SK-N-SH (cell line): ENCODE results near the gene BMP4. TPM values are rescaled to one million over a fixed set of nuclear protein-coding genes. Genes with fewer than 3 reads are reported as not detected.

ENCODE experiments used
- CTCF ChIA-PET: fragments of 300-600, 350-600 bp; formaldehyde crosslinking; extraction: SDS; loops from one replicate; lab custom pipeline; 2021; lab: Yijun Ruan, JAX
- POLR2A ChIA-PET: fragments of 350-600 bp; sonication (Branson Sonifier 250); formaldehyde crosslinking; extraction: SDS; loops from one replicate; lab custom pipeline; 2020; ENCODE audit warnings: antibody characterized with exemption, inconsistent platforms; lab: Yijun Ruan, JAX
- DNase-seq: peaks from one replicate; pipeline ENCODE4 v3.0.0; 2012
- H2AFZ ChIP-seq: fragments of 200-600 bp; sonication (generic); 2 replicates; pipeline ENCODE4 v1.8.1; 2016; ENCODE audit warnings: antibody characterized with exemption, mild to moderate bottlenecking, low read depth
- H3F3A ChIP-seq: fragments of 200-600 bp; sonication (generic); replicated peaks from 2 replicates; pipeline ENCODE3; 2016; ENCODE audit warnings: antibody characterized with exemption, mild to moderate bottlenecking; ENCODE audit not compliant: insufficient read depth
- H3K27ac ChIP-seq, 2 experiments: fragments of 200-500 bp in 1 of 2; fragments of 200-600 bp in 1 of 2; sonication (Bioruptor generic) in 1 of 2; sonication (generic), shearing (Covaris generic) in 1 of 2; 2 replicates each; pipeline versions ENCODE4 v1.5.1 to v1.6.1; 2014 to 2016; ENCODE audit warnings: low read depth in 2 of 2, inconsistent platforms in 1 of 2, low read length in 1 of 2, mild to moderate bottlenecking in 1 of 2, mixed read lengths in 1 of 2
- H3K27me3 ChIP-seq: fragments of 200-600 bp; sonication (generic), shearing (Covaris generic); 2 replicates; pipeline ENCODE4 v1.6.1; 2016; ENCODE audit warnings: mixed run types; ENCODE audit not compliant: insufficient read depth
- H3K36me3 ChIP-seq, 2 experiments: fragments of 200-500 bp in 1 of 2; fragments of 200-600 bp in 1 of 2; sonication (Bioruptor generic) in 1 of 2; sonication (generic) in 1 of 2; replicated peaks in 1 of 2; 2 replicates each; pipeline versions ENCODE3 to v1.5.1; 2014 to 2016; ENCODE audit warnings: low read length in 1 of 2, mild to moderate bottlenecking in 1 of 2; ENCODE audit not compliant: insufficient read depth in 2 of 2, control insufficient read depth in 1 of 2
- H3K4me1 ChIP-seq, 2 experiments: fragments of 200-500 bp in 1 of 2; fragments of 200-600 bp in 1 of 2; sonication (Bioruptor generic) in 1 of 2; sonication (generic), shearing (Covaris generic) in 1 of 2; 2 replicates each; pipeline versions ENCODE4 v1.5.1 to v1.6.1; 2014 to 2016; ENCODE audit warnings: low read depth in 1 of 2, low read length in 1 of 2, mixed run types in 1 of 2; ENCODE audit not compliant: insufficient read depth in 2 of 2, control insufficient read depth in 1 of 2
- H3K4me2 ChIP-seq: fragments of 200-600 bp; sonication (generic), shearing (Covaris generic); 2 replicates; pipeline ENCODE4 v1.6.1; 2017; ENCODE audit warnings: mixed run types
- H3K4me3 ChIP-seq, 2 experiments: fragments of 200-500 bp in 1 of 2; fragments of 200-600 bp in 1 of 2; sonication (Bioruptor generic) in 1 of 2; sonication (generic), shearing (Covaris generic) in 1 of 2; 2 replicates each; pipeline versions ENCODE4 v1.5.1 to v1.8.1; 2014 to 2016; ENCODE audit warnings: low read depth in 2 of 2, inconsistent platforms in 1 of 2, low read length in 1 of 2, mild to moderate bottlenecking in 1 of 2, mixed read lengths in 1 of 2, moderate library complexity in 1 of 2
- H3K79me2 ChIP-seq: fragments of 200-600 bp; sonication (generic); 2 replicates; pipeline ENCODE4 v1.8.1; 2017; ENCODE audit warnings: mild to moderate bottlenecking; ENCODE audit not compliant: insufficient read depth
- H3K9ac ChIP-seq: fragments of 200-600 bp; sonication (generic); 2 replicates; pipeline ENCODE4 v1.6.1; 2017; ENCODE audit warnings: mixed run types
- H3K9me2 ChIP-seq: fragments of 200-600 bp; sonication (generic); 2 replicates; pipeline ENCODE4 v1.6.1; 2017; ENCODE audit warnings: mixed run types
- H3K9me3 ChIP-seq: fragments of 200-600 bp; sonication (generic); 2 replicates; pipeline ENCODE4 v1.6.1; 2017; ENCODE audit warnings: mixed run types, mild to moderate bottlenecking, moderate library complexity
- H4K20me1 ChIP-seq: fragments of 200-600 bp; sonication (generic); 2 replicates; pipeline ENCODE4 v1.6.1; 2017; ENCODE audit warnings: mild to moderate bottlenecking, mixed run types; ENCODE audit not compliant: insufficient read depth
- ELF1 ChIP-seq: IDR thresholded peaks from 2 replicates; pipeline ENCODE4 v1.4.0; 2012
- EZH2phosphoT487 ChIP-seq: fragments of 200-600 bp; sonication (generic); IDR thresholded peaks from 2 replicates; pipeline ENCODE4 v1.6.1; 2017; ENCODE audit warnings: low read depth, mixed run types, mild to moderate bottlenecking, antibody characterized with exemption, moderate library complexity, borderline replicate concordance
- JUND ChIP-seq: IDR thresholded peaks from 2 replicates; pipeline ENCODE4 v1.4.0; 2012
- MEF2A ChIP-seq: IDR thresholded peaks from 2 replicates; pipeline ENCODE4 v1.4.0; 2012; ENCODE audit warnings: low read depth, borderline replicate concordance
- NRF1 ChIP-seq: IDR thresholded peaks from 2 replicates; pipeline ENCODE4 v1.6.1; 2012; ENCODE audit warnings: low read depth, mild to moderate bottlenecking, low read length
- RAD21 ChIP-seq: IDR thresholded peaks from 2 replicates; pipeline ENCODE4 v1.6.1; 2012; ENCODE audit warnings: mild to moderate bottlenecking, low read length
- WGBS: methylation state at CpG from one replicate; pipeline ENCODE4 v1.1.6; 2017; ENCODE audit warnings: low lambda C conversion rate; 5-methylcytosine and 5-hydroxymethylcytosine counted together
- polyA plus RNA-seq, 3 experiments: library from polyadenylated mRNA; depleted of rRNA; stranded (reverse); fragments of >200 nt; gene quantifications; 2 replicates each; pipeline ENCODE4 v1.2.3, GENCODE V29; 2012
- TF ChIP-seq, protein P1 (sequence below): IDR thresholded peaks from 2 replicates; pipeline ENCODE4 v1.4.0; 2012; ENCODE audit warnings: low read depth, borderline replicate concordance

Gene BMP4
- polyA plus RNA-seq (2012; rRNA removed), result not detected in 2 replicates
- polyA plus RNA-seq (2012; cell fraction: cytosol; rRNA removed), result not detected in 2 replicates
- polyA plus RNA-seq (2012; cell fraction: nucleus; rRNA removed), result not detected in 2 replicates

DNA sequence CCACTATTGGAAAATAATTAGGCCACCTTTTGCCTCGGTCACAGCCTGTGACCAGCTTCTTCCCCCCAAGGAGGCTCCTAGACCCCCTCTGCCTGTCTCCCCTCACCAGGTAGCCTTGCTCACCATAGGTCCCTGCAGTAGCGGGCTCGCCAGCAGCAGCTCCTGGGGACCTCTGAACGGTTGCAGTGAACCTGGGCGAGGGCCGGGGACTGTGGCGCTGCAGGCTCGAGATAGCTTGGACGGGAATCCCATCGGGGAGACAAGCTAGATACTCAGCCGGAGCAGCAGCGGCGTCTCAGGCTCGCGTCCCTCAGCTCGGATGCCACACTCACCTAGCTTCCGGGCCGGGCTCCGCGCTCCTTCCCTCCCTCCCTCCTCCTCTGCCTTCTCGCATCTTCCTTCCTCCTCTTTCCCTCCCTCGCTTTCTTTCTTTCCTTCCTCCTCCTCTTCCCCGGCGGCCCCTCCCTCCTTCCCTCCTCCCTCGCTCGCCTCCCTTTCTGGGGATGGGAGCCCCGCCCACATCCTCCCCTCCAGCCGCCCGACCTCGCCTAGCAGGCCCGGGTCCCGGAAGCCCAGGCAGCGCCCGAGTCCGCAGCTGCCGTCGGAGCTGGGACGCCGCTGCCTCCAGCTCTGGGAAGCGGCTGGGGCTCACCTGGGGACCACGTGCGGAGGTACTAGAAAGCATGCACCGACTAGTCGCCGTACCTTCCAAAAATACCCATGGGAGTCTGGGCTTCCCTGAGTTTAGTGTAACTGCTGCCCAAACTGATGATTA, at the start of gene BMP4:
Gene BMP4, minus strand, starts transcription at position 399 of the 775 bp plus-strand sequence. CDS start 4,603 bp downstream, outside the sequence.
- Histone ChIP-seq H3K27ac (no peak within 1 kb of the TSS), H3K79me2 (no peaks in the 10 kb centered on the region), H3K4me1 (peaks cover 0 to 4% of the 10 kb centered on the region in 2 experiments; a peak in 1 of 4 replicates), H3K36me3 (no peaks in the 10 kb centered on the region), H2AFZ (no peak within 1 kb of the TSS), H3K4me2 (no peak within 1 kb of the TSS), H3K4me3 (no peak within 1 kb of the TSS), H3K9ac (no peak within 1 kb of the TSS), H4K20me1 (no peaks in the 10 kb centered on the region), H3F3A (no peaks in the 10 kb centered on the region), H3K9me2 (no peaks in the 10 kb centered on the region), H3K27me3 (peaks cover 93% of the 10 kb centered on the region), H3K9me3 (no peaks in the 10 kb centered on the region)
- peak; percentile 44 for DNase-seq
- peak; percentile 49; the same call in 1 of the 2 replicates for TF ChIP-seq EZH2phosphoT487
- TF ChIP-seq, protein P1, sequence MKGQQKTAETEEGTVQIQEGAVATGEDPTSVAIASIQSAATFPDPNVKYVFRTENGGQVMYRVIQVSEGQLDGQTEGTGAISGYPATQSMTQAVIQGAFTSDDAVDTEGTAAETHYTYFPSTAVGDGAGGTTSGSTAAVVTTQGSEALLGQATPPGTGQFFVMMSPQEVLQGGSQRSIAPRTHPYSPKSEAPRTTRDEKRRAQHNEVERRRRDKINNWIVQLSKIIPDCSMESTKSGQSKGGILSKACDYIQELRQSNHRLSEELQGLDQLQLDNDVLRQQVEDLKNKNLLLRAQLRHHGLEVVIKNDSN, result no peak
- CTCF ChIA-PET, result interaction anchor here (1.1 kb wide), 1 partner anchor 32 kb away, joined by 3 read pairs; no protein-coding TSS in a partner anchor
- WGBS, result 4% methylated on average over 36 of the region's 45 CpGs
- POLR2A ChIA-PET, result no interaction called here

- no peaks in the 10 kb centered on the region; a peak in 1 of 4 replicates for H3K4me1 ChIP-seq
- no peak overlapping the region for H3K9ac ChIP-seq
- no peak overlapping the region for H3K4me3 ChIP-seq
- POLR2A ChIA-PET, result no interaction called here
- DNase-seq, result no peak
- no peak overlapping the region for H3K4me2 ChIP-seq
- no peaks in the 10 kb centered on the region for H3K9me2 ChIP-seq
- H3K27me3 ChIP-seq, result no peaks in the 10 kb centered on the region
- H3K36me3 ChIP-seq, result no peaks in the 10 kb centered on the region
- no peak for TF ChIP-seq JUND
- H3K27ac ChIP-seq, result no peak overlapping the region
- no peaks in the 10 kb centered on the region for H3K9me3 ChIP-seq
- CTCF ChIA-PET, result no interaction called here
- H2AFZ ChIP-seq, result no peak overlapping the region
- no peaks in the 10 kb centered on the region for H3K79me2 ChIP-seq
- H4K20me1 ChIP-seq, result no peaks in the 10 kb centered on the region
- no peaks in the 10 kb centered on the region for H3F3A ChIP-seq
- WGBS, result 69% methylated on average over 2 of the region's 2 CpGs
Measured at GRCh38 chr14:54003064-54003463, 46.4 kb upstream of the BMP4 start.

DNA sequence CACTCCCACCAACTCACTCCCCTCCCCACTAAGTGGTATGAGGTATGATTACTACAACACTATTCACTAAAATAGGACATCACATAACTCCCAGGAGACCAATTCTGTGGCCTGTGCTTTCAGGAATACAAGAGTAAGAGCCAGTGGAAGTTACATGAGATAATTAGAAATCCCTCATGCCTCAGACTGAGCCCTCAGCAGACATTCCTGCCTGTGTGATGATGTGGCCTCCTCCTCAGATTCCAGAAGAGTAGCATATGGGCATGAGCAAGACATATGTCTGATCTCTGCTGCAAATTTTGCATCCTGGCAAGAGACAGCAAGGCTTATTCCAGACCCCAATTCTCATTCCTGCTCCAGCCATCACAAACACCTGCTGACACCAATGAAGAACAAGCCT, 46.0 kb upstream of the BMP4 start:
- no peaks in the 10 kb centered on the region for H3K36me3 ChIP-seq
- TF ChIP-seq NRF1 (no peak), ELF1 (no peak), MEF2A (no peak), RAD21 (no peak)
- TF ChIP-seq, all 33 proteins: peak for 0
- CTCF ChIA-PET, result no interaction called here
- H3K9me3 ChIP-seq, result no peaks in the 10 kb centered on the region
- no peak overlapping the region for H3K4me2 ChIP-seq
- H3K9me2 ChIP-seq, result no peaks in the 10 kb centered on the region
- H3K27me3 ChIP-seq, result no peaks in the 10 kb centered on the region
- no peaks in the 10 kb centered on the region for H4K20me1 ChIP-seq
- H3K9ac ChIP-seq, result no peak overlapping the region
- no peaks in the 10 kb centered on the region; a peak in 1 of 4 replicates for H3K4me1 ChIP-seq
- no peak overlapping the region for H3K4me3 ChIP-seq
- POLR2A ChIA-PET, result no interaction called here
- no peak overlapping the region for H3K27ac ChIP-seq
- no peaks in the 10 kb centered on the region for H3K79me2 ChIP-seq
- no peak for DNase-seq
- no peak overlapping the region for H2AFZ ChIP-seq
- no peaks in the 10 kb centered on the region for H3F3A ChIP-seq
